ENCODE measurements around the gene CDC42SE2. TPM values are rescaled to one million over a fixed set of nuclear protein-coding genes. Genes with fewer than 3 reads are reported as not detected.

The CDC42SE2 gene
- total RNA-seq, 1 experiment from 2014 or later: 23.2 TPM

DNA sequence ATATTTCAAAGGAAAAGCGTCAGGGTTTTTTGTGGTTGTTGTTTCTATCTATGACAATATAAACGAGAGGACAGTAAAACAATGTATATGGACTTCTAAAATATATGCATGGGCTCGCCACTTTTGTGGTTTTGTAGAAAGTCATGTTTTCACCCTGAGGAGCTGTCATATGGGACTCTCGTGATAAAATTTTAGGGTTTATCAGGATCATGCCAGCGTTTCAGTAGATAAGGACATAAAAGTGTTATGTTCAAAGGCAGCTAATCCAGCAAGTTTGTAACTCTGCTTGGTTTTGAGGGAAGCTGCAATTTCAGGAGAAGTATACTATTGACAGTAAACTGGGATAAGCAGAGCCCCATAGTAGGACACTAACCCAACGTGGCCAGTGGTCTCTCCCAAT lies 120.3 kb downstream of the CDC42SE2 start:
- H3K23me2 ChIP-seq (ENCODE audit: insufficient read length, low read depth, low read length, poor library complexity, severe bottlenecking): no peaks in the 10 kb centered on the region
- Mint-ChIP-seq H3K27me3 (ENCODE audit: low read depth) (no peaks in the 10 kb centered on the region), H3K27ac (no peak overlapping the region), H3K4me3 (no peak overlapping the region), H3K4me1 (peaks cover 9 to 12% of the 10 kb centered on the region in 2 experiments; a peak in 3 of 4 replicates), H3K9me3 (no peaks in the 10 kb centered on the region), H3K36me3 (ENCODE audit: insufficient read depth in 1 of 3, low read depth in 3 of 3) (no peaks in the 10 kb centered on the region)
- H4K5ac ChIP-seq (ENCODE audit: insufficient read length, low read depth, low read length): no peak overlapping the region
- H2BK20ac ChIP-seq (ENCODE audit: low read depth, low read length, poor library complexity, severe bottlenecking): no peak overlapping the region
- no peak overlapping the region for H2BK12ac ChIP-seq (ENCODE audit: insufficient read length, low read depth, low read length)
- no peaks in the 10 kb centered on the region for H3K79me1 ChIP-seq (ENCODE audit: insufficient read depth, low read depth, low read length, poor library complexity, severe bottlenecking)
- H2BK15ac ChIP-seq (ENCODE audit: low read depth, low read length): no peak overlapping the region
- no peak overlapping the region for H3K4me2 ChIP-seq (ENCODE audit: insufficient read depth, insufficient read length, low read length)
- no peak overlapping the region for H4K91ac ChIP-seq (ENCODE audit: insufficient read length, low read depth, low read length)
- no peaks in the 10 kb centered on the region for H3K79me2 ChIP-seq (ENCODE audit: insufficient read depth, low read length)
- no peak overlapping the region for H3K23ac ChIP-seq (ENCODE audit: insufficient read length, low read depth, low read length)
- no peak overlapping the region for H2BK5ac ChIP-seq (ENCODE audit: insufficient read length, low read length)
- no peaks in the 10 kb centered on the region for H3K27me3 ChIP-seq (ENCODE audit: insufficient read depth, low read length)
- H3K4me1 ChIP-seq (ENCODE audit: insufficient read depth, low read length): no peaks in the 10 kb centered on the region
- no peak for DNase-seq
- H3T11ph ChIP-seq (ENCODE audit: low read length): no peak overlapping the region
- H3K9ac ChIP-seq (ENCODE audit: extremely low read depth, insufficient read length, low read length): no peak overlapping the region
- H3K14ac ChIP-seq (ENCODE audit: insufficient read depth, low read length): no peak overlapping the region
- H3K56ac ChIP-seq (ENCODE audit: insufficient read length, low read depth, low read length): no peak overlapping the region
- H3K4ac ChIP-seq (ENCODE audit: low read depth, low read length): no peak overlapping the region
- no peak overlapping the region for H4K8ac ChIP-seq (replicated peaks; ENCODE audit: insufficient read length, low read depth, low read length)
- no peak overlapping the region for H2AK5ac ChIP-seq (ENCODE audit: insufficient read length, low read length)
- TF ChIP-seq, protein P1, sequence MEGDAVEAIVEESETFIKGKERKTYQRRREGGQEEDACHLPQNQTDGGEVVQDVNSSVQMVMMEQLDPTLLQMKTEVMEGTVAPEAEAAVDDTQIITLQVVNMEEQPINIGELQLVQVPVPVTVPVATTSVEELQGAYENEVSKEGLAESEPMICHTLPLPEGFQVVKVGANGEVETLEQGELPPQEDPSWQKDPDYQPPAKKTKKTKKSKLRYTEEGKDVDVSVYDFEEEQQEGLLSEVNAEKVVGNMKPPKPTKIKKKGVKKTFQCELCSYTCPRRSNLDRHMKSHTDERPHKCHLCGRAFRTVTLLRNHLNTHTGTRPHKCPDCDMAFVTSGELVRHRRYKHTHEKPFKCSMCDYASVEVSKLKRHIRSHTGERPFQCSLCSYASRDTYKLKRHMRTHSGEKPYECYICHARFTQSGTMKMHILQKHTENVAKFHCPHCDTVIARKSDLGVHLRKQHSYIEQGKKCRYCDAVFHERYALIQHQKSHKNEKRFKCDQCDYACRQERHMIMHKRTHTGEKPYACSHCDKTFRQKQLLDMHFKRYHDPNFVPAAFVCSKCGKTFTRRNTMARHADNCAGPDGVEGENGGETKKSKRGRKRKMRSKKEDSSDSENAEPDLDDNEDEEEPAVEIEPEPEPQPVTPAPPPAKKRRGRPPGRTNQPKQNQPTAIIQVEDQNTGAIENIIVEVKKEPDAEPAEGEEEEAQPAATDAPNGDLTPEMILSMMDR (conservative IDR thresholded peaks at IDR 0.05): no peak
- WGBS (ENCODE audit: extremely low coverage, insufficient read length, low lambda C conversion rate): no CpG with 5 or more reads among the region's 6 CpGs
- H2AFZ ChIP-seq (ENCODE audit: low read length): no peak overlapping the region
- H3K18ac ChIP-seq (ENCODE audit: insufficient read length, low read depth, low read length): no peak overlapping the region
- no peak overlapping the region for H3K27ac ChIP-seq (ENCODE audit: insufficient read length, low read depth, low read length)
- no peak overlapping the region for H2BK120ac ChIP-seq (ENCODE audit: low read depth, low read length, poor library complexity, severe bottlenecking)
- no peaks in the 10 kb centered on the region for H3K9me3 ChIP-seq (ENCODE audit: control insufficient read depth, low read depth, low read length)
- no peaks in the 10 kb centered on the region for H4K20me1 ChIP-seq (ENCODE audit: control insufficient read depth, insufficient read depth, insufficient read length)
